Uterus (tissue), 4 donors: Measurements from ENCODE around the gene PARP9. TPM values are rescaled to one million over a fixed set of nuclear protein-coding genes. Genes with fewer than 3 reads are reported as not detected.

ENCODE experiments used
- DNase-seq, 2 donors: peaks; one replicate each; pipeline ENCODE4 v3.0.0-alpha.2; 2019 to 2020
- H3K27ac ChIP-seq, 2 donors: fragments of 200-600 bp; sonication (generic); 1 replicate in 1 of 2; 2 replicates in 1 of 2; pipeline ENCODE4 v1.5.1; 2016 to 2018
- H3K27me3 ChIP-seq, 2 donors: fragments of 200-600 bp; sonication (generic); one replicate each; pipeline ENCODE4 v1.5.1; 2018 to 2019; ENCODE audit warnings: control low read depth in 1 of 2
- H3K36me3 ChIP-seq, 2 donors: fragments of 200-600 bp; sonication (generic); one replicate each; pipeline ENCODE4 v1.5.1; 2019; ENCODE audit warnings: control low read depth in 1 of 2
- H3K4me1 ChIP-seq, 2 donors: fragments of 200-600 bp; sonication (generic); one replicate each; pipeline ENCODE4 v1.5.1; 2018 to 2019; ENCODE audit warnings: control low read depth in 1 of 2
- H3K4me3 ChIP-seq, 2 donors: fragments of 200-600 bp; sonication (generic); 1 replicate in 1 of 2; 2 replicates in 1 of 2; pipeline ENCODE4 v1.5.1; 2018 to 2019; ENCODE audit warnings: mild to moderate bottlenecking in 1 of 2
- H3K9me3 ChIP-seq, 2 donors: fragments of 200-600 bp; sonication (generic); one replicate each; pipeline ENCODE4 v1.5.1; 2019; ENCODE audit warnings: control low read depth in 1 of 2
- CTCF ChIP-seq, 4 experiments: fragments of 200-600 bp in 2 of 4; fragments of 450-650 bp in 2 of 4; sonication (generic) in 2 of 4; IDR thresholded peaks; one replicate each; pipeline ENCODE4 v1.5.1; 2016 to 2019; ENCODE audit warnings: antibody characterized with exemption in 4 of 4, mild to moderate bottlenecking in 2 of 4, moderate library complexity in 1 of 4
- POLR2A ChIP-seq, 2 donors: fragments of 450-650 bp; IDR thresholded peaks; one replicate each; pipeline ENCODE4 v1.6.1; 2016; ENCODE audit warnings: antibody characterized with exemption in 2 of 2, mild to moderate bottlenecking in 1 of 2, moderate library complexity in 1 of 2
- intact Hi-C: fragments of 100-400 bp; cut with DNase I; formaldehyde crosslinking; loops from one replicate; pipeline ENCODE4 v1.15.1; 2023; ENCODE audit warnings: low total_unique reads
- total RNA-seq, 4 donors: library from RNA; depleted of rRNA in 3 of 4; stranded (reverse); fragments of >200 nt in 3 of 4; gene quantifications; one replicate each; pipeline versions ENCODE4 v1.1.0 to v1.2.4, GENCODE V29; 2014 to 2023
- donor health status: DM: yes; HTN: yes; CAD: no.

The PARP9 gene
- total RNA-seq, 4 donors from 2014 or later, result 16.8 to 80.7 (median 35.8) TPM

- TF ChIP-seq POLR2A (IDR thresholded peaks at IDR 0.05), result no peak
- TF ChIP-seq CTCF (IDR thresholded peaks at IDR 0.05), result no peak
- Histone ChIP-seq H3K4me3 (no peak overlapping the region), H3K36me3 (peaks cover 0 to 2% of the 10 kb centered on the region in 2 donors), H3K9me3 (no peaks in the 10 kb centered on the region), H3K27ac (no peak overlapping the region), H3K4me1 (no peaks in the 10 kb centered on the region), H3K27me3 (no peaks in the 10 kb centered on the region)
- intact Hi-C loops, result no loop called here
- no peak for DNase-seq
Observed at GRCh38 chr3:122530164-122530563, 33.9 kb downstream of the PARP9 start.

- no peak for DNase-seq
- Histone ChIP-seq H3K4me3 (no peak overlapping the region), H3K9me3 (no peaks in the 10 kb centered on the region), H3K4me1 (no peaks in the 10 kb centered on the region), H3K36me3 (peaks cover 0 to 2% of the 10 kb centered on the region in 2 donors), H3K27me3 (no peaks in the 10 kb centered on the region), H3K27ac (no peak overlapping the region)
- intact Hi-C loops, result no loop called here
- TF ChIP-seq POLR2A (IDR thresholded peaks at IDR 0.05) (no peak), CTCF (IDR thresholded peaks at IDR 0.05) (no peak)
Observed at GRCh38 chr3:122523317-122523716, 40.8 kb downstream of the PARP9 start.

GRCh38 chr3:122520861-122521260 lies 43.2 kb downstream of the PARP9 start:
- H3K4me3 ChIP-seq, result no peak overlapping the region
- no peaks in the 10 kb centered on the region for H3K9me3 ChIP-seq
- no peaks in the 10 kb centered on the region for H3K36me3 ChIP-seq
- intact Hi-C loops, result no loop called here
- H3K4me1 ChIP-seq, result no peaks in the 10 kb centered on the region
- H3K27me3 ChIP-seq, result no peaks in the 10 kb centered on the region
- TF ChIP-seq CTCF (IDR thresholded peaks at IDR 0.05) (no peak), POLR2A (IDR thresholded peaks at IDR 0.05) (no peak)
- no peak overlapping the region for H3K27ac ChIP-seq
- no peak for DNase-seq

GRCh38 chr3:122519693-122520092 lies 44.4 kb downstream of the PARP9 start:
- no peak overlapping the region for H3K4me3 ChIP-seq
- no peak for DNase-seq
- H3K27me3 ChIP-seq, result no peaks in the 10 kb centered on the region
- no peaks in the 10 kb centered on the region for H3K36me3 ChIP-seq
- H3K4me1 ChIP-seq, result no peaks in the 10 kb centered on the region
- no peak for TF ChIP-seq CTCF (IDR thresholded peaks at IDR 0.05)
- no peak for TF ChIP-seq POLR2A (IDR thresholded peaks at IDR 0.05)
- H3K27ac ChIP-seq, result no peak overlapping the region
- no peaks in the 10 kb centered on the region for H3K9me3 ChIP-seq
- intact Hi-C loops, result no loop called here

- DNase-seq, result no peak
- no peaks in the 10 kb centered on the region for H3K9me3 ChIP-seq
- H3K4me3 ChIP-seq, result no peak overlapping the region
- no peaks in the 10 kb centered on the region for H3K27me3 ChIP-seq
- no peaks in the 10 kb centered on the region for H3K36me3 ChIP-seq
- intact Hi-C loops, result no loop called here
- no peak overlapping the region for H3K27ac ChIP-seq
- TF ChIP-seq POLR2A (IDR thresholded peaks at IDR 0.05), result no peak
- no peak for TF ChIP-seq CTCF (IDR thresholded peaks at IDR 0.05)
- H3K4me1 ChIP-seq, result peaks cover 0 to 5% of the 10 kb centered on the region in 2 donors
Observed at GRCh38 chr3:122516846-122517360, 47.2 kb downstream of the PARP9 start.
